AG20443 (cell line): ENCODE results near the gene CHCHD1.
"Not testable (repeated sequence)": the region's sequence is repeated elsewhere in the genome, so short reads cannot be mapped to it uniquely, and the experiment has no call there.

Source experiments
- DNase-seq: peaks from one replicate; pipeline ENCODE4 v3.0.0; 2012; ENCODE audit warnings: low spot score, mixed read lengths

CHCHD1 gene

DNA sequence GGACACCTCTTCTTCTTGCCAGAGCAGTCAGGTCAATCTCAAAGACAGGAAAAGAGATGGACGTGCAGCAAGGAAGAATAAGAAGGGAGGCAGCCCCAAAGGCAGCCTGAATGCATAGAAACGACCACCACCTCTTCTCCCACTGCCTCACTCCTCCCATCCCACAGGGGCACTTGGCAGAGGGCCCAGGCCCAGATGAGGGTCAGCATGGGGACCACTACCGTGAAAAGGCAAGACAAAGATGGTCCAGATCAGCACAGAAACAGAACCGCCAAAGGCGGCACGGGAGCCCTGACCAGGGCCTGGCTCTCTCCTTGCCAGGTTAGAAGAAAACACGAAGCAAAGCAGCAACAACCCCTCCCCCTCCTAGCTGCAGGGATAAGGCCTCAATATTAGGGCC lies 31.5 kb downstream of the CHCHD1 start:
- no peak for DNase-seq

DNA sequence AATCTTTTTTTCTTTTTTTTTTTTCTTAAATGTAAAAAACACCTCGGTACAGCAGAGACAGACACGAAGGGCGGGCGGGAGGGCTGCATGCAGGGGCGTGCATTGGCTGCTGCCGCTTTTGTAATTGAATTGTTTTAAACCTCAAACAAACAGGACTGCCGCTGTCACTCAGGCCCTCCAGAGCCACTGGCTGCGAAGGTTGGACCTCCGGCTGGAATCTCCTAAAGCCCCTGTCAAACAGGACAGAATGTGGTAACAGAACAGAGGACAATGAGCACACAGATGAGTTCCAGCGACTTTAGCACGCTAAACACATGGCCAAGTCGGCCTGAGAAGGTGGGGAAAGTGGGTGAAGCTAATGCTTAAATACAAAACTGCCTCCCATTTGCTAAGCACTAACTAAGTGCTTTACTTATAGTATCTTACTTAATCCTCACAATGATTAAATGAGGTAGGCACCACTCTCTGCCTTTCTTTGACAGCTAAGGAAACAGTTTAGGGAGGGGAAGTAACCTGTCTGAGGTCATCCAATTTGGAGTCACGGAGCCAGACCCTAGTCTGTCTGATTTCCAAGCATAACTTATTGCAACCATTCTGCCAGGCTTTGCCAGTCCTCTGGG lies 32.5 kb downstream of the CHCHD1 start:
- DNase-seq: no peak

DNA sequence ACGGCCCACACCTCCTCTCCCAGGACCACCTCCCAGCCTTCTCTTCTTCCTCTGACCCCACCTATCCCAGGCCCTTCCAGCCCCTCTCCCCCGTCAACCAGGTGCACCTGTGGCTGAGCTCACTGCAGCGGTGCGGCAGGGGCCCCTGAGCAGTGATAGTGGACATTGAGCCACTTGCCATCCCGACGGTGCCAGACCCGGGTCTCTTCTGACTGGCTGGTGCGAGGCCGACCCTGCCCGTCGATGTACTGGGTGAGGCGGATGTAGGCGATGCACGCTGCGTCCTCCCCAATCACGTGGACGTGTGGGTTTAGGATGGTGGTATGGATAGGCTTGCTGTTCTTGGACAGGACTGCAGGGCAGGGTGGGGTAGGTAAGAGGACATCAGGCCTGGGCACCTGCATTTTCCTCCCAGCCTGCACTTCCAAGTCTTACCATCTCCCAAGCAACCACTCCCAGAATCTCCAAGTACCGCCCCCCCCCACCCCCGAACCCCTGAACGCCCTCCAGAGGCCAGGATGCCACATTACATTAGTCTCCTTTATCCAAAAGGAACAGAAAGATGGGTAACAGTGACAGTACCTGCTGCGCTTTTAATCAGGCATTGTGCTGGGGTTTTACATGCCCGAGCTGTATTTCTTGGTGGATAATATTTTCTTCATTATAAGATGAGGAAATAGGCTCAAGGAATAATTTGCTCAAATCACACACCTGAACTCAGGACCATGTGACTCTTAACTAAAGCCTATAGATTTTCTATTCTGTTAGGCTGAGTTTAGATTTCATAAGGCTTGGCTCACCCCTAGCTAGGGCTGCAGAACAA lies 33.3 kb downstream of the CHCHD1 start:
- no peak for DNase-seq

DNA sequence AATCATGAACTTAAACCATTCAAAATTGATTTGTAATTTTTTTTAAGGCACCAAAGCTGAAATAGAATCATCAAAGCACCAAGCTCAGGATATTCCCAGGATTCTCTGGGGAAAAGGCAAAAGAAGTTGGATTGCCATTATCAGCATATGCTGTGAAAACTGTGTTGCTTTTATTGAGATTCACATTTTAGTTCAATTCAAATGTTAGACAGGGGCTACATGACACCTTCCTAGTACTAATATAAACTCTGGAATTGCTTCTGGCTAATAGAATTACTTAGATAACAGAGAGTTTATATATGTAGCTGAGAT lies 33.8 kb downstream of the CHCHD1 start:
- no peak for DNase-seq

DNA sequence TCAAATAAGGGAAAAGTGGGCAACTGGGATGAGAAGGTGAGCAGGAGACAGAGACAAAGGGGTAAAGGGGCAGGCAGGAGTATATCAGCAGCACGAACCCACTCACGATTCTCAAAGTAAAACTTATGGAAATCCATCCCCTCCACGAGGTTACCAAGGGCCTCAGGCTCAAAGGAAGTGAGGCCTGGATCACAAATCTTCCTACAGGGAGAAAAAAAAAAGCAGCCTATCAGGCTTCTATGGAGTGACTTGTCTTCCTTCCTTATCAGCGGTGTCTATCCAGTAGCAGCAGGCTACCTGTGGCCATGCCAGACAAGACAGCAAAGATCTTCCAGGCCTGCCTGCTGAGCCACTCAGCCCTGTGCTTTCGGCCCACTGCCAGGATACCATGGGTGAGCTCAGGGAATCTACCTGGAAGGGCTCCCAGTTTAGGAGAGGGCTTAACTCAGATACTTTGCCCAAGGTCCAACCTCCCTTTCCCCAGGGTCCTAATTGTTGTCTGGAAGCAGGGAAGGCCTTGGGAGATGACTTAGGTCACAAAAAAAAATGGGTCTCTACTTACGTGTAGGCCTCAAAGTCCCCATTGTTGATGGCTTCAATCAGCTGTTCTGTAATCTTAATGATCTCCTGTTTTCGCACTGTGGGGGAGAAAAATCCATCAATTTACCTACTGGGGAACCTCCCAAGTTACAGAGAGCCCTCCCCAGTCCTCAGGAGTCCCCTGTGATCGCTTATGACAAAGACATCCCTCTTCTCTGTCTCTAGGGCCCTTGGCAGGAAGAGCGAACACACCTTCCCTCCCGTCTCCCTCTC lies 35.3 kb downstream of the CHCHD1 start:
- DNase-seq: no peak

DNA sequence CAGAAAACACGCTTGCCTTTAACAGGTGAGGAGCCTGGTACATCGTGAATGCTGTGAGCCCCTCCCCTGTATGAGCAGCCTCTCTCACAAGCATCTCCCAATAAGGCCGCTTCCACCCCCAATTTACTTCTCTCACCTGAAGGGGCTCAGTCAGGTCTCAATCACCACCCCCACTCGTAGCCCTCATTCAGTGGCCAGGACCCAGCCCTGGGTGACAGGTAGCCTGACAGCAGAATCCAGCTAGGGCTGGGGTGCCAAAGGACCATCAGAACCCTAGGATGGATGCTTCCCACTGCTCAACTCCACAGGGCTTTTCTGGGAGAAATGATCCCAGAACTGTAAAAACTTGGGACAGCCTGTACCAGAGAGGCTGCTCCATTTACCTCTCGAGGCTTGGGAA lies 36.0 kb downstream of the CHCHD1 start:
- no peak for DNase-seq

DNA sequence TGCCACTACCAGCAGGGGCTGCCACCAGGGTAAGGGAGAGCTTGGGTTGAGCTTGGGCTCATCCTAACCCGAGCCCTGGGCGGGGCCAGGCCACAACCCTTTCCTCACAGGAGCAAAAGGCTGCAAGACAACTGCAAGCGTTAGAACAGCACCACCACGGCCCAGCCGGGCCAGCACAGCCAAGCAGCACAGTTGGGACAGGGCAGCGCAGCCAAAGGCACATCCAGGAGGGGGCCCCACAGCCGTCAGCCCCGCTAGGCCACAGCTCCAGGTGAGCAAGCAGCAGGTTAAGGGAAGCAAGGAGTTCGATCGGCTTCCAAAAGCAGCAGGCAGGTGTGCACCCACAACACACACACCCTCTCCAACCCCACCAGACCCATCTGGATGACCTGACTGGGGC lies 36.6 kb downstream of the CHCHD1 start:
- no peak for DNase-seq

DNA sequence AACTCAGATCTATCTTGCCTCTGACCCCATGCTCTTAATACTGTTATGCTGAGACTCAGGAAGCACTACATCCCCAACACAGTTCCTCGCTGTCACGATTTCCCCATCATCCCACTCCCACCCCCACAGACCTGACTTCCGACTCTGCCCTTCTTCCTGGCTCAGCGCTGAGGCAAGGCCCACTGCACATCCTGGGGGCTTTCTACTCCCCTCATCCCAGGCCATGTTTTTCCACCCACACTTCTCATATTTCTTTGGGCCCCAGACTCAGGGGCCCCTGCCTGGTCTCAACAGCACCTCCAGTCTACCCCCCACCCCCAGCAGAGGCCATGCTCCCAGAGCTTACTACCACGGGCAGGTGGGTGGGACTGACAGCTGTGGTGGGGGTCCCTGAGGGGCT lies 37.2 kb downstream of the CHCHD1 start:
- no peak for DNase-seq

DNA sequence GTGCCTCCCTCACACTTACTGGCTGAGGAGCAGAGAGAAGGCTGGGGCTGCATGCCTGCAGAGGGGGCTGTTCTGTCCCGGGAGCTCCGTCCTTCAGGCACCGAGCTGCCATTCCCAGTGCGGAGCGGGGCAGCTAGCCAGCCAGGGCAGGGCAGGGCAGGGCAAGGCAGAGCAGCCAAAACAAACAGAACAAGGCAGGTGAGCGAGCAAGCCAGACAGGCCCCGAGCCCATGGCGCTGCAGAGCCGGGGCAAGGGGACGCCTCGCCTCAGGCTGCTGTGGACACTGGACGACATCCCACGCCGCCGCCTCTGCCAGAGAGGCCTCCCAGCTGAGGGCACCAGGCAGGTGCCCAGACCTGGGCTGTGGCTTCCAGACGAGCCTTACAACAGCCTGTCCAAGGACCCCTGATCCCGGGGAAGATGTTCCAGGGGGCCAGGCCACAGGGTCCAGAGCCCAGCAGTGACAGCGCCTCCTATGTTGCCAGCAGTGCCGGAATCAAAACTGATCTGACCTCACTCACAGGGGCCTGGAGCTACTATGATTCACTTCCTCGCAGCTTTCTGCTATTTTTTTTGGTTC lies 37.8 kb downstream of the CHCHD1 start:
- DNase-seq: no peak

DNA sequence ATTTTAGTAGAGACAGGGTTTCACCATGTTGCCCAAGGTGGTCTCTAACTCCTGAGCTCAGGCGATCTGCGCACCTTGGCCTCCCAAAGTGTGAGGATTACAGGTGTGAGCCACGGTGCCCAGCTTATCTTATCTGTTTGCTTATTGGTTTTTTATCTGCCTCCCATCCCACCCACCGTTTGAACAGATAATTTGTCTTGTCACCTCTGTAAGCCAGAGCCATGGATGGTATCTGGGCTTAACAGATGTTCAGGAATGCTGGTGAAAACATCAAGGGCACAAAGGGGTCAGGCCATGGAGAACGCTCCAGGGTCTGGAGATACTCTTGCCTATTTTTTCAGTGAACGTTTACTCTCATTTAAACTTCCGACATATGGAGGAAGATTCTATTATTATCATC lies 41.5 kb downstream of the CHCHD1 start:
- no peak for DNase-seq

DNA sequence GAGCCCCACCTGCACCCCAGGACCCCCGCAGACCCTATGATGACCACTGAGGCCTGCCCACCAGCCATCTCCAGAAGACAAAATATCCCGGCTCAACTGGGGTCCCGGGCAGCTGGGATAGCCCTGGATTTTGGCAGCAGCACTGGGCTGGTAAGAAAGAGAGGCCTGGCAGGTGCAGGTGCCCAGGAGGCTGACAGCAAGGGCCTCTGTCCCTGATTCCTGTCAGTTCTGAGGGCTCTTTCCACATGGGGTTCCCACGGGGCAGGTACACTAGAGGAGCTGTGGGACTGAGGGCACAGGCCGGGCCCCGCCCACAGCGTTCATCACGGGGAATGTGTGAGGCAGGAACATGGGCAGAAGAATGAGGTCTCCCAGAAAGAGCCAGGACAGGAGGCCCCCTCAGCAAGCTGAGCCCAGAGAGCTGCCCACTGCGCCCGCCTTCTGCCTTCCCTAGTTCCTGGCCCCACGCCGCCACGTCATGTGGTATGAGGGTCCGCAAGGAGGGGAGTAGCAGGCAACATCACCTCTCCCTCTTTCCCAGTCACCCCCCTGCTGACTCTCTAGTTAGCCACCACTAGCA lies 42.4 kb downstream of the CHCHD1 start:
- no peak for DNase-seq

DNA sequence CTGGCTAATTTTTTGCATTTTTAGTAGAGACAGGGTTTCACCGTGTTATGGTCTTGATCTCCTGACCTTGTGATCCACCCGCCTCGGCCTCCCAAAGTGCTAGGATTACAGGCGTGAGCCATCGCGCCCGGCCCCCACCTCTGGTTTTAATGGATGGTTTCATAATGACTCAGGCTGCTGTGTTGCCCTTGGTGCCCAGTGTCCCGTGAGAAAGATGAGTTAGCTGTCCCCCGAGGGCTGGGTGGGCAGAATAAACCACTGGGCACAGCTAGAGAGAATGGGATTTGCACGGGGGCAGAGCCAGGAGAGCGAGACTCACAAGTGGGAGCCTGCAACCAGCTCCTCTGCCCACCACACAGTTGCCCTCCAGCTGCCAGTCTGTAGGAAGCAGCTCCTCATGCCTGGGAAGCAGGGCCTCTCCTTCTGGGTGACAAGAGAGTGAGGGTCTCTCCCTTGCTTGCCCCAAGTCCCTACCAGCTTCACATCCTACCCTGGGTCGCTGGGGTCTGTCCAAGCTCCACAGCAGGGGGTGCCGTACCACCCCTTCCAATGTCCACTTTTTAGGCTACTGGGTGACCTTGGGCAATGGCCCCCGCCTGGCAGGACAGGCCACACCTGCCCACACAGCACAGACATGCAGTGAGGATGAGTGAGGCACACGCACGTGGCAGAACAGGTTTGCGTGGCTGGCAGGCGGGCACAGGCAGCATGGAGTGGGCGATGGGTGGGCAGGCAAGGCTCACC lies 45.7 kb downstream of the CHCHD1 start:
- DNase-seq: no peak

DNA sequence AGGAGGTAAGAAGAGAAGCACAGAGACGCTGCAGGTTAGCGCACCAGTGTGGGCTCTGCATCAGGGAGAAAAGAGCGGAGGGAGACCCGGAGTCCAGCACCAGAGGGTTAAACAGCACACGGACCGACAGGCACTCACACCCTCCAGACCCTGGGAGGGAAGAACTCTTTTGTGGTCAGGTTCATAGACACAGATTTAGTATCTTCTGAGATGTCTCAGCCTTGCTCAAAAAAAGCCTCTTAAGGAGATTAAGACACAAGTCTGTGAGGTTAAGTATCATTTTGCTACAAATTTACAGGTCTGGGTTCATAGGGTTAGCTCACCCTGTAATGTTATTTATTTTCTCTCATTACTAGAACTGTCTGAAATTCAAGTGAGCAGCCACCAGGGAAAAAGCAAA lies 46.3 kb downstream of the CHCHD1 start:
- no peak for DNase-seq

DNA sequence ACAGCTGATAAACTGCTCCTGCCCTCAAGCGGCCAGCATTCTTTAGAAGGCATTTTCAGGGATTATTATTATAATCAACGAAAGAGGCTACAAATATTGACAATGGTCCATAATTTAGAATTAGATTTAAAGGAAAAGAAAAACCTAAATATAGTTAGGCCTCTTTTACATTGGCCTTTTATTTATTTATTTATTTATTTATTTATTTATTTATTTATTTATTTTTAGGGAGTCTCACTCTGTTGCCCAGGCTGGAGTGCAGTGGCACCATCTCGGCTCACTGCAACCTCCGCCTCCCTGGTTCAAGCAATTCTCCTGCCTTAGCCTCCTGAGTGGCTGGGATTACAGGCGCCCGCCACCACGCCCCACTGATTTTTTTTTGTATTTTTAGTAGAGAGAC lies 47.2 kb downstream of the CHCHD1 start:
- not testable (repeated sequence) for DNase-seq
